GM13977 (cell line): ENCODE results near the gene RBM26.
A peak's percentile ranks its signal among the peaks of the same experiment; 100 is the strongest.

Experiments
- DNase-seq: peaks from one replicate; pipeline ENCODE4 v3.0.0; 2012; ENCODE audit warnings: low spot score
- CTCF ChIP-seq: IDR thresholded peaks from 2 replicates; pipeline ENCODE4 v1.5.1; 2012; ENCODE audit warnings: mild to moderate bottlenecking, control low read depth; ENCODE audit not compliant: insufficient read depth; ENCODE audit errors: extremely low read depth, missing control alignments
- in situ Hi-C: fragments of 300-500 bp; cut with MboI; formaldehyde crosslinking; loops from one replicate; pipeline ENCODE4 v1.12.0; 2022; ENCODE audit warnings: low sequenced_read_pairs, low pct_unique_long_range_greater_than_20kb, mixed read lengths, inconsistent platforms; ENCODE audit not compliant: unreplicated experiment

RBM26 gene

GRCh38 chr13:79340490-79340889 is 65.6 kb downstream of the RBM26 start:
- in situ Hi-C loops: no loop called here

GRCh38 chr13:79338343-79338742 is 67.7 kb downstream of the RBM26 start:
- no peak for TF ChIP-seq CTCF
- in situ Hi-C loops: no loop called here
- DNase-seq: no peak

More at GRCh38 chr13:79340490-79340889, 65.6 kb downstream of the RBM26 start:
- TF ChIP-seq CTCF: peak; percentile 8
- no peak for DNase-seq

GRCh38 chr13:79336966-79337365 is 69.1 kb downstream of the RBM26 start:
- no peak for TF ChIP-seq CTCF
- in situ Hi-C loops: no loop called here

GRCh38 chr13:79328510-79328909 is 77.5 kb downstream of the RBM26 start:
- TF ChIP-seq CTCF: no peak
- in situ Hi-C loops: no loop called here
- no peak for DNase-seq

More at GRCh38 chr13:79336966-79337365, 69.1 kb downstream of the RBM26 start:
- DNase-seq: no peak

GRCh38 chr13:79320433-79320832 is 85.6 kb downstream of the RBM26 start:
- in situ Hi-C loops: no loop called here
- no peak for DNase-seq
- TF ChIP-seq CTCF: no peak

GRCh38 chr13:79318664-79319063 is 87.4 kb downstream of the RBM26 start:
- in situ Hi-C loops: no loop called here
- TF ChIP-seq CTCF: no peak
- no peak for DNase-seq

GRCh38 chr13:79317856-79318255 is 88.2 kb downstream of the RBM26 start:
- DNase-seq: no peak
- TF ChIP-seq CTCF: no peak
- in situ Hi-C loops: no loop called here
